MM.1S (cell line): ENCODE results near the gene IQCK.

Experiments used
- DNase-seq: peaks from one replicate; pipeline ENCODE4 v3.0.0-alpha.2; 2015
- H2AFZ ChIP-seq: fragments of 300-600 bp; sonication (generic); 2 replicates; pipeline ENCODE4 v1.6.0; 2016; ENCODE audit warnings: antibody characterized with exemption, low read length
- H3F3A ChIP-seq: fragments of 300-600 bp; sonication (generic); 2 replicates; pipeline ENCODE4 v1.6.1; 2016; ENCODE audit warnings: mild to moderate bottlenecking, antibody characterized with exemption, low read length, moderate library complexity, mixed read lengths; ENCODE audit not compliant: insufficient read depth
- H3K27ac ChIP-seq: fragments of 300-600 bp; sonication (generic); 2 replicates; pipeline ENCODE4 v1.5.1; 2016; ENCODE audit warnings: mild to moderate bottlenecking, low read length
- H3K27me3 ChIP-seq: fragments of 300-600 bp; sonication (generic); replicated peaks from 2 replicates; pipeline ENCODE4 v1.6.0; 2016; ENCODE audit warnings: low read length; ENCODE audit not compliant: insufficient read depth
- H3K36me3 ChIP-seq: fragments of 300-600 bp; sonication (generic); replicated peaks from 2 replicates; pipeline ENCODE4 v1.6.1; 2016; ENCODE audit warnings: mild to moderate bottlenecking, low read length, mixed read lengths; ENCODE audit not compliant: insufficient read depth
- H3K4me1 ChIP-seq: fragments of 300-600 bp; sonication (generic); 2 replicates; pipeline ENCODE4 v1.6.1; 2016; ENCODE audit warnings: low read length, mixed read lengths
- H3K4me2 ChIP-seq: fragments of 300-600 bp; sonication (generic); 2 replicates; pipeline ENCODE4 v1.6.0; 2016; ENCODE audit warnings: low read depth, low read length
- H3K4me3 ChIP-seq: fragments of 300-600 bp; sonication (generic); 2 replicates; pipeline ENCODE4 v1.5.1; 2016; ENCODE audit warnings: low read length, mixed read lengths
- H3K79me2 ChIP-seq: fragments of 300-600 bp; sonication (generic); 2 replicates; pipeline ENCODE4 v1.6.1; 2016; ENCODE audit warnings: mixed run types, low read length, mixed read lengths
- H3K9ac ChIP-seq: fragments of 300-600 bp; sonication (generic); 2 replicates; pipeline ENCODE4 v1.6.1; 2016; ENCODE audit warnings: low read length, mixed read lengths
- H3K9me2 ChIP-seq: fragments of 300-600 bp; sonication (generic); replicated peaks from 2 replicates; pipeline ENCODE4 v1.6.1; 2016; ENCODE audit warnings: mild to moderate bottlenecking, low read length, mixed read lengths; ENCODE audit not compliant: insufficient read depth
- H3K9me3 ChIP-seq: fragments of 300-600 bp; sonication (generic); replicated peaks from 2 replicates; pipeline ENCODE4 v1.6.1; 2016; ENCODE audit warnings: mild to moderate bottlenecking, low read length, mixed read lengths; ENCODE audit not compliant: insufficient read depth
- H4K20me1 ChIP-seq: fragments of 300-600 bp; sonication (generic); 2 replicates; pipeline ENCODE4 v1.6.1; 2016; ENCODE audit warnings: mild to moderate bottlenecking, low read length, moderate library complexity, mixed read lengths; ENCODE audit not compliant: insufficient read depth
- EZH2 ChIP-seq: fragments of 300-600 bp; sonication (generic); optimal IDR thresholded peaks from 2 replicates; pipeline ENCODE3; 2017; ENCODE audit warnings: low read depth, mild to moderate bottlenecking, antibody characterized with exemption, low read length, mixed read lengths
- EZH2phosphoT487 ChIP-seq: fragments of 300-600 bp; sonication (generic); IDR thresholded peaks from 2 replicates; pipeline ENCODE4 v1.6.1; 2018; ENCODE audit warnings: antibody characterized with exemption, low read length
- TF ChIP-seq, protein P1 (sequence below): fragments of 300-600 bp; sonication (generic); IDR thresholded peaks from 2 replicates; pipeline ENCODE4 v1.5.1; 2016; ENCODE audit warnings: antibody characterized with exemption, low read length, mixed read lengths

Gene IQCK

DNA sequence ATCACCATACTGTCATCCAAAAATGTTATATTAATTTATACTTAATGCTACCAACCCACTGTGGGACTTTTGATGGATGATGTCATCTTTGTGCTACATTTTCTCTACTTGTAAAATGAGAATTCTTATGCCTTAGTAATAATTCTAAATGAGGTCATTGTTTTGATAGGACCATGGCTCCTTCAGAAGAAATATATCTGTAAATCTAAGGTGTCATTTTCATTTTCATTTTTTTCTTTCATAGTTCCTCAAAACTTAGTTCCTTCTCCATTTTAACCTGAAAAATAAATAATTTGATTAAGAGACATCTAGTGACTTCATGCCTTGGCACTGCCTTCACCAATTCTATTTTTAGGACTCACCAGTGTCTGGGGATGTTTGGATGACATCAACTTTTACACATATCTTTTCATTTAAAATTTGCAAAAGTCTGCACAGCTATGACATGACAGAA, 117.9 kb downstream of the IQCK start:
- H3K4me1 ChIP-seq: no peaks in the 10 kb centered on the region
- H3K9me2 ChIP-seq: no peaks in the 10 kb centered on the region
- H3K9me3 ChIP-seq: no peaks in the 10 kb centered on the region
- no peaks in the 10 kb centered on the region for H4K20me1 ChIP-seq
- no peak overlapping the region for H3K27ac ChIP-seq
- H3K4me3 ChIP-seq: no peak overlapping the region
- no peak overlapping the region for H3K4me2 ChIP-seq
- TF ChIP-seq, protein P1, sequence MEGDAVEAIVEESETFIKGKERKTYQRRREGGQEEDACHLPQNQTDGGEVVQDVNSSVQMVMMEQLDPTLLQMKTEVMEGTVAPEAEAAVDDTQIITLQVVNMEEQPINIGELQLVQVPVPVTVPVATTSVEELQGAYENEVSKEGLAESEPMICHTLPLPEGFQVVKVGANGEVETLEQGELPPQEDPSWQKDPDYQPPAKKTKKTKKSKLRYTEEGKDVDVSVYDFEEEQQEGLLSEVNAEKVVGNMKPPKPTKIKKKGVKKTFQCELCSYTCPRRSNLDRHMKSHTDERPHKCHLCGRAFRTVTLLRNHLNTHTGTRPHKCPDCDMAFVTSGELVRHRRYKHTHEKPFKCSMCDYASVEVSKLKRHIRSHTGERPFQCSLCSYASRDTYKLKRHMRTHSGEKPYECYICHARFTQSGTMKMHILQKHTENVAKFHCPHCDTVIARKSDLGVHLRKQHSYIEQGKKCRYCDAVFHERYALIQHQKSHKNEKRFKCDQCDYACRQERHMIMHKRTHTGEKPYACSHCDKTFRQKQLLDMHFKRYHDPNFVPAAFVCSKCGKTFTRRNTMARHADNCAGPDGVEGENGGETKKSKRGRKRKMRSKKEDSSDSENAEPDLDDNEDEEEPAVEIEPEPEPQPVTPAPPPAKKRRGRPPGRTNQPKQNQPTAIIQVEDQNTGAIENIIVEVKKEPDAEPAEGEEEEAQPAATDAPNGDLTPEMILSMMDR: no peak
- TF ChIP-seq EZH2: no peak
- no peak for TF ChIP-seq EZH2phosphoT487
- no peaks in the 10 kb centered on the region for H3K36me3 ChIP-seq
- H3K79me2 ChIP-seq: no peaks in the 10 kb centered on the region
- H2AFZ ChIP-seq: no peak overlapping the region
- DNase-seq: no peak
- no peak overlapping the region for H3K9ac ChIP-seq
- H3F3A ChIP-seq: no peaks in the 10 kb centered on the region
- no peaks in the 10 kb centered on the region for H3K27me3 ChIP-seq

GRCh38 chr16:19837331-19837980, 119.4 kb downstream of the IQCK start:
- no peak overlapping the region for H2AFZ ChIP-seq
- no peaks in the 10 kb centered on the region for H3K36me3 ChIP-seq
- no peaks in the 10 kb centered on the region for H3K79me2 ChIP-seq
- H3K4me3 ChIP-seq: no peak overlapping the region
- no peaks in the 10 kb centered on the region for H3F3A ChIP-seq
- no peaks in the 10 kb centered on the region for H3K9me2 ChIP-seq
- H4K20me1 ChIP-seq: no peaks in the 10 kb centered on the region
- H3K9me3 ChIP-seq: no peaks in the 10 kb centered on the region
- no peak overlapping the region for H3K9ac ChIP-seq
- no peak overlapping the region for H3K27ac ChIP-seq
- H3K4me1 ChIP-seq: no peaks in the 10 kb centered on the region
- TF ChIP-seq EZH2: no peak
- no peak for TF ChIP-seq EZH2phosphoT487
- TF ChIP-seq, protein P1: no peak
- no peaks in the 10 kb centered on the region for H3K27me3 ChIP-seq
- no peak overlapping the region for H3K4me2 ChIP-seq
- no peak for DNase-seq

DNA sequence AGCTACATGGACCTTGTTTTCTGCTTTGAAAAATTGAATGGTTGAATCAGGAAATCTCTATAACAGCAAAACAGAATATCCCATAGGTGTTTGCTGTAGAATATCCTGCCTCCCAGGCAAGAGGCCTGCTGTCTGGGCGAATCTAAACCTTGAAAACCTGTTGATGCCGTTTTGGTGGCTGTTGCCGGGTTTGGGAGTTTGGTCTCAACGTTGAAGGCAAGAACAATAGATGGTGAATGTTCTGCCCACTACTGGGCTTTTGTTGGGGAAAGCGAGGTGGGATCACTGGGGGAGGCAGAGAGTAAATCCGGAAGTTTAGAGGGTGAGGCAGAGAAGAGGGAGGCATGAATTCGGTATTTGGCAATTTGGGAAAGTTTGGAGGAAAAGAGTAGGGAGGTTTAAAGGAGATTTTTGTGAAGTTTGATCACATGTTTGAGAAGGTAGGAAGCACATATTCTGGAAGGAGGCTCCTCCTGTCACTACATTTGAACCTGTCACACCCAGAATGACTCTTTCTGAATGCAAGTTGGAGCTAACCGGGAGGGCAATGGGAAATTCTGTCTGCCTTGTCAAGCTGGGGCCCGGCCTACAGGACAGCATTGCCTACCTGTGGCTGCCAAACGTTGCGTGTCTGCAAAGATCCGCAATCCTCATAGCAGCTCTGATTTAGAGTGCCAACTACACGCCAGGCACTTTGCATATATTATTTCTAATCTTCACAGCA, 120.1 kb downstream of the IQCK start:
- no peak overlapping the region for H3K9ac ChIP-seq
- no peaks in the 10 kb centered on the region for H3K27me3 ChIP-seq
- no peaks in the 10 kb centered on the region for H3K4me1 ChIP-seq
- H3K4me2 ChIP-seq: no peak overlapping the region
- H3K36me3 ChIP-seq: no peaks in the 10 kb centered on the region
- H3K4me3 ChIP-seq: no peak overlapping the region
- no peaks in the 10 kb centered on the region for H4K20me1 ChIP-seq
- H3K9me3 ChIP-seq: no peaks in the 10 kb centered on the region
- no peak overlapping the region for H3K27ac ChIP-seq
- H2AFZ ChIP-seq: no peak overlapping the region
- no peaks in the 10 kb centered on the region for H3F3A ChIP-seq
- H3K79me2 ChIP-seq: no peaks in the 10 kb centered on the region
- H3K9me2 ChIP-seq: no peaks in the 10 kb centered on the region
- no peak for TF ChIP-seq EZH2phosphoT487
- no peak for TF ChIP-seq EZH2
- TF ChIP-seq, protein P1: no peak
- no peak for DNase-seq
